HG03135 (cell line): ENCODE results near the gene ZNF584.
A peak's percentile ranks its signal among the peaks of the same experiment; 100 is the strongest.

ENCODE experiments used
- ATAC-seq: cut with Tn5 transposase; IDR thresholded peaks from one replicate; pipeline ENCODE4 v1.9.1; 2021; ENCODE audit warnings: mild to moderate bottlenecking, moderate library complexity; ENCODE audit not compliant: unreplicated experiment

The ZNF584 gene

DNA sequence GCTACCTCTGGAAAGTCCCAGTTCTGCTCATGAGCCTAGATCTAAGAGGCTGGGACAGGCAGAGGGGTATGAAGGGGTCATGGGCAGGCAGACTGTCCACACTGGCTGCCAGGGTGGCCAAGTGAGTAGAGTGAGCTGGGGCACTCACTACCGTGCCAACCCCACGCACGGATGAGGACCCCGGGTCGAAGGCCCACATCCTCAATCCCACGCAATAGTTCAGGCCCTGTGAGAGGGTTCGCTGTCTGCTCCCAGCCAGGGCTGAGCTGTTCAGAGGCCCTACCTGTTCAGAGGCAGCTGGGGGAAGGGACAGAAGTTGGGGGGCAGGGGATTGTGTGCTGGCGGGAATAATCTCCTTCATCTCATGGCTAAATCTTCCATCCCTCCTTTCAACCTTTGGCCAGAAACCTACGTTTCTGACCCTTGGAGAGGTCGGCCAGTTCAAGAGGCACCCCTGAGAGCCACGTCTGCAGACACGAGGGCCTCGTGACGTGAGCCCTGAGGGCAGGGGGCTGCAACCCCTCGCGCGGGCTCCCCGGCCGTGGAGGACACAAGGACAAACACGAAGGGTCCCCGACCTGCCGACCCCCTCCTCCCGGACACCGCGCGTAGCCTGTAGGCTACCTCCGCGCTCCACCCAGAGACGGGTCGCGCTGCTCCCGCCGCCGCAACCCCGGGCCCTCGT, 22.4 kb upstream of the ZNF584 start:
- ATAC-seq: peak; percentile 17

DNA sequence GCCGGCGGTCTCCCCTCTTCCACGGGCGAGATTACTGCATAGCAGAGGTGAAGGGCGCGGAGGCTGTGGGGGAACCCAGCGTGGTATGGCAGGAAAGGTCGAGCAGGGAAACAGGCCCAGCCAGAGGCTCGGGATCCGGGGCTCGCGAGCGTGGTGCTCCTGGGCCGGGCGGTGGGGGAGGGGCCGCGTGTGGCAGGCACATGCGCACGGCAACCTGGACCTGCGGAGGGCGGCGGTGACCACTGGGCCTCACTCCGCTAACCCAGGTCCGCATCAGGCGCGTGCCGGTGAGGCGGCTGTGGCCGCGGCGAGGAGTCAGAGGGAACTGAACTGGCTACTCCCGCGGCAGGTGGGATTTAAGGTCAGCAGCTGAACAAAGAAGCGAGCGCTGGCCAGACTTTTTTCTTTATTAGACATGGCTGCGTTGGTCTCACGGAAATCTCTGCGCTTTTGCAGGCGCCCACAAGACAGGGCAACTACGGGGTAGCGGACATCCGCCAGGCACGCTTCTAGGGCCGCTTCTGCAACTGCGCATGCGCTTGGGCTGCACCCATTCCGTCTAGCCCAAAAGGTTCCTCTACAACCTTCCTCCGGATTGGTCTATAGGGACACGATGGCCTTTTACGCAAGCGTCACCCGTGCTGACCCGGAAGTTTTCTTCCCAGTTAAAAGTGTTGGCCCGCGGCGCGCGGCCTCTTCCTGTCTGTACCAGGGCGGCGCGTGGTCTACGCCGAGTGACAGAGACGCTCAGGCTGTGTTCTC, 21.7 kb upstream of the ZNF584 start, which contains the start of gene RPS5:
Gene RPS5, plus strand, starts transcription at position 694 of the 762 bp plus-strand sequence. CDS start 869 bp downstream, outside the sequence.
- ATAC-seq: peak; percentile 81

DNA sequence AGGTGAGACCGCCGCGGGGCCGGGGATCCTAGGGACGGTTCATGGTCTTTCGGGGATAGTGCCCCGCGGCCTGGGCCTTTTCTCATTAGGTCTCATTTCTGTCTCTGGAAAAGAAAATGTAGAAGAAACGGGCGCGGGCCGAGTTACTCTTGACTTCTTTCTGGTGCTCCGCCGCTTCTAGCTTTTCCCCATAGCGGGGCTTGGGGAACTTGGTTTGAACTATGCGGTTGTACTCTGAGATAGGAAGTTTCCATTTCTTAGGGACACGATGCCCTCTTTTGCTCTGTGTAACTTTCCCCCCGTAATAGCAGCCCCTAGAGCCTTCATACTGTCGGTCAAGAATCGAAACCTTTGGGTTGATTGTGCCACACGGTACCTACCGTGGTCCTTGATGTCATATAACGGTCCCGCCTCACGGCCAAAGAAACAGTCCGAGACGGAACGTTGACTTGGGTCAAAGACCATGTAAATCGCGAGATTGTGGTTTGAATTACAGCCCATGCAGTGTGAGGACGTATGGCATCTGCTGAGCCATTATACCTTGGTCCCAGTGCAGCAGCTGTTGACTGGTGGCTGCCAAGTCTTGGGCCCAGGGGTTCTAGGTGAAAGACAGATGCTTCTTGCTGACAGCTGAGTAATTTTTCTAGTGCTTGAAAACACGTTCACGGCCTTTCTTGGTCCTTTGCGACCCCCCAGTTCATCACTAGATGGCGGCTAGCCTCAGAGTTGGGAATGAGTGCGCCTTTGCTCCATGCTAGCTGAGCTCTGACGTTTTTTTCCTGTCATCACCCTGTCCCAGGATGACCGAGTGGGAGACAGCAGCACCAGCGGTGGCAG, 20.9 kb upstream of the ZNF584 start:
- no peak for ATAC-seq

DNA sequence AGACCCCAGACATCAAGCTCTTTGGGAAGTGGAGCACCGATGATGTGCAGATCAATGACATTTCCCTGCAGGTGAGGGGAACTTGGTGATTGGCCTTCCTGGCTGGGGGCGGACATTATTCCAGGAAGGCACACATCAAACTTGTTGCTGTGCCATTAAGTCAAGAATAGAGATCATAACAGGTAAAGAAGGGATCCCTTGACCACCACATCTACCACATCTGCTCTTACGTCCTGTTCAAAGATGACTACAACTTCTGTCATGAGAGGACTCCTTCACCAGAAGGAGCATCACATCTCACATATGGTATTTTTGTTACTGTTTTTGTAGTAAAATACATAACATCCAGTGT, 20.3 kb upstream of the ZNF584 start:
- ATAC-seq: no peak

DNA sequence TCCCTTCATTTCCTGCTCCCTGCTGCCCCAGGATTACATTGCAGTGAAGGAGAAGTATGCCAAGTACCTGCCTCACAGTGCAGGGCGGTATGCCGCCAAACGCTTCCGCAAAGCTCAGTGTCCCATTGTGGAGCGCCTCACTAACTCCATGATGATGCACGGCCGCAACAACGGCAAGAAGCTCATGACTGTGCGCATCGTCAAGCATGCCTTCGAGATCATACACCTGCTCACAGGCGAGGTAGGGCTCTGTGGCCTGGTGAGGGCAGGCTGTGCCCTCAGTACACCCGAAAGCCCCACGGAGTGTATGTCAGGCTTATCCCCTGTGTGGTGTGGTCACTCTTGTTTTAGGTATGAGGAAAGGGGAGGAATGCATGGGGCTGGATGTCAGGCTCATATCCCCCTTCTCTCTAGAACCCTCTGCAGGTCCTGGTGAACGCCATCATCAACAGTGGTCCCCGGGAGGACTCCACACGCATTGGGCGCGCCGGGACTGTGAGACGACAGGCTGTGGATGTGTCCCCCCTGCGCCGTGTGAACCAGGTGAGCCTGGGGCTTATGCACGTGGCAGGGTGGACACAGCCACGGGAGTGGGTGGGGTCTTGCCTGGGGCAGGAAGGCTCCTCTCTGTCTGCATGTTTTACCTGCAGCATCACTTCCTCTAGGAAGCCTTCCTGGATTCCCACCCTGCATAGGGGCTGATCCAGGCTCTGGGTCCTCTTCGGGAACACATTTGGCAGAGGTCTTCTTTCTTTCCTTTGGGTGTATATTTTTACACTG, 15.3 kb upstream of the ZNF584 start:
- no peak for ATAC-seq

DNA sequence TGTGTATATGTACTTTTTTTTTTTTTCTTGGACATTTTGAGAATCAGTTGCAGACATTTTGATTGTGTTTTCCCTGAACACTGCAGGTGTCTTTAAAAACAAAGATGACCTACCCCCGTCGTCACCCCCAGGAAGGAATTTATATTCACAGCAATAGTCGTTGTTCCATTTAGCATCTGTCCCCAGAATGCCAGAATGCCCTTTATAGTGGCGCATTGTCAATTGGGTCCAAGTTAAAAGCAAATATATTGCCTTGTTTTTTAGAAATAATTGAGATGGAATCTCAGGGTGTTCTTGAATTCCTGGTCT, 14.8 kb upstream of the ZNF584 start:
- no peak for ATAC-seq

DNA sequence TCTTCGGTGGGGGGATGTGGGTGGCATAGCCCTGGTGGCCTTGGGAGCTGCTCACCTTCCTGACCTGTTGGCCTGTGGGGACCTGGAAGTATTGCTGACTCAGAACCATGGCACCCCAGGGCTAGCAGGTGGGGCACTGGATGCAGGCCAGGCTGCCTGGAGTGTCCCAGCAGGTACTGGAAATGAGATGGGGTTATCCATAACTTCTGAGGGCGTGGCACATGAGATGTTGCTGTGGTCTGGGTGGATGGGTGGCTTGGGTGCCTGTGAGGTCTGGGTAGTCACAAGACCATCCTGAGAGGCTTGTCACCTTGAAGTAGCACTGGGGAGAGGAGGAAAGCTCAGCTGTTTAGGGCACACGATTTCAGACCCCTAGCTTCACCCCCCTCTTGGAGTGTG, 13.6 kb upstream of the ZNF584 start:
- ATAC-seq: no peak

DNA sequence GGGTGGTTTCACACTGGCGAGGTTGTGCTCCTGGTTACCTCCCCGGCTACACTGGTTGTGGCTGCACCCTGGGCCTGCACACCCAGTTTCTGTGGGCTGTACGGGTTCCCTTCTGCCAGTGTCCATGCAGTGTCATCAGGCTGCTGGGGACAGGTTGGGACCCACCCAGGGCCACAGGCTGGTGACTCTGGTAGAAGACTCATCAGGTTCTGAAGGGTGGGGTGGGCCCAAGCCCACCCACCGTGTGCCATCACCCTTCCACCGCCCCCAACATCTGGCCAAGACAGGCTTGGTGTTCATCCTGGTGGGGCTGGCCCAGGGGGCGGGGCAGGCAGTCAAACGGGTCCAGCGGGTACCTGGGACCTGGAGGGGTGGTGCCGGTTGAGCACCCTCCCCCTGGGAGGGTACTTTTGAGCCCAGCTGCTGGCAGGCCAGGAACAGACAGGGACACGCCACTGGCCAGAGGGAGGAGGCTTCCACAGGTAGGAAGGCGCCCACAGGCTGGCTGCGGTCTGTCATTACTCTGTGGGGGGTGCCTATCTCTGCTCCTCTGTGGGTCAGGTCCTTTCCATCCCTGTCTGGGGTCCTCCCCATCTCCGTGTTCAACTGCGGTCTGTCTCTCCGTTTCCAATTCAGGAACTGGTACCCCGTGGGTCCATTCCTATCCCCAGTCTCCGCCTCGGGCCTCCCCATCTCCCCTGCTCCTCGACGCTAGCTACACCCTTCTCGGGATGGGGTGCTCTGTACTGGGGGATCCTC, 13.1 kb upstream of the ZNF584 start, which contains the start of gene RNF225:
Gene RNF225, plus strand, starts transcription at position 437 of the 759 bp plus-strand sequence. CDS start 434 bp downstream, outside the sequence.
- no peak for ATAC-seq

DNA sequence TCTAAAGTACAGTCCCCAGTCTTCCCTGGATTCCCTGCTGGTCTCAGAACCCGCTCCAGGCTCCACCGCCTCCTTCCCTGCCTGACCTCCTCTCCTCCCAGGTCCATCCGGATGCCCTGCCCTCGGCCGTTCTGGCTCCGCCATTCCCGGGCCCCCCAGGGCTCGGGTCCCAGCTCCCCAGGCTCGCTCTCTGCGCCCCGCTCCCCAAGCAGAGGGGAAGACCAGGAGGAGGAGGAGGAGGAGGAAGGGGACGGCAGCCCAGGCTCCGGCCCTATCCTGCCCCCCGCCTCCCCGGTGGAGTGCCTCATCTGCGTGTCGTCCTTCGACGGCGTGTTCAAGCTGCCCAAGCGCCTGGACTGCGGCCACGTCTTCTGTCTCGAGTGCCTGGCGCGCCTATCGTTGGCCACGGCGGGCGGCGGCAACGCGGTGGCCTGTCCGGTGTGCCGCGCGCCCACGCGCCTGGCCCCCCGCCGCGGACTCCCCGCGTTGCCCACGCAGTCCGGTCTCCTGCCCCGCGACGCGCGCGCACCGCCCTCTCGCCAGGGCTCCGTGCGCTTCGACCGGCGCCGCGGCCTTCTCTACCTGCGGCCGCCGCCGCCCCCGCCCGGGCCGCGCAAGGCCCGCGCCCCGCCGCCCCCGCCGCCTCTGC, 12.3 kb upstream of the ZNF584 start:
- no peak for ATAC-seq

DNA sequence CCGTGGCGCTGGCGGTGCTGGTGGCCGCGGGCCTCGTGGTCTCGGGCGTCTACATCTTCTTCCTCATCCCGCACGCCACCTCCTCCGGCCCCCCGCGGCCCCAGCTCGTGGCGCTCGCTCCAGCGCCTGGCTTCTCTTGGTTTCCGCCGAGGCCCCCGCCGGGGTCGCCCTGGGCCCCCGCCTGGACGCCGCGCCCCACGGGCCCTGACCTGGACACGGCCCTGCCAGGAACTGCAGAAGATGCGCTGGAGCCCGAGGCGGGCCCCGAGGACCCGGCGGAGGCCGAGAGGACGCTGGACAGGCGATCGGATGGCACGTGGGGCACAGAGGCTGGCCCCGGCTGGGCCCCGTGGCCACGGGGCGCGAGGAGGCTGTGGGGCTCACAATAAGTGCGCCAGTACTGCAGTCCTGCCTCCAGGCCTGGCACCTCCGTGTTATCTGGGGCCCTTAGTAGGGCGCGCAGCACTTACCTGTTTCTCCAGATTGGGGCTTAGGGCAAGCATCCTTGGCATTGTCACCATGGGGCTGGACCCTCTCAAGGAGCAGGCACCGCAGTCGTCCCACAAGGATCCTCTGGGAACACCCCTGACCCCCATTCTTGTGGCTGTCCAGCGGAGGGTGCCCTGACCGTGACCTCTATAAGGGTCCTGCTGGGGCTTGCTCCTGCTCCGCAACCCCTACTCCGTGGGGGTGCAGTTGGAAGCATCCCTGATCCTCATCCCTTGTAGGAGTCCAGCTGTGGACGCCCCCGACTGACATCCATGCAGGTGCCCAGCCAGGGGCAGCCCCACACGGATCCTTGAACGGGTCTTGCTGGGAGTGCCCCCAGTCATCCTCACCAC, 11.5 kb upstream of the ZNF584 start:
- no peak for ATAC-seq

DNA sequence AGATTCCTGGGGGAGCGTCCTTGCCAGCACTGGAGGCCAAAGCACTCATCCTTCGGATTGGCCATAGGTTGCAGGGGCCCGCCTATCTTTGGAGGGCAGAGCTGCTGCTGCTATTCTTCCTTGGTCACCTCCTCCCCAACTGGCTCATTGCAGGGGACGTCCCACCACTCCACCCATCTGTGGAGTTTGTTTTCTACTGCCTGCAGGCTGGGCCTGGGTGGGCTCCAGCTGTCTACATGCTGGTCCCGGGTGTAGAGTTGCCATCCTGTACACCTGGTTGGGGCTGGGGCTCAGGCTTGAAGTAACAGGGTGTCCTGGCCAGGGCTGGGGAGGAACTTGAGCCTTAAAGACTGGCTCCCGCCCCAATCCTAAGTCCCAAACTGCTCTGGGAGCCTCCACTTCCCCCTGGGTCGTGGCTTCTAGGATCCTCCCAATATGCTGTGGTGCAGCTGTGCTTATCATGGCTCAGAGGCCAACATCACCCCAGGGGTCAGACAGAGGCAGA, 10.9 kb upstream of the ZNF584 start:
- no peak for ATAC-seq

DNA sequence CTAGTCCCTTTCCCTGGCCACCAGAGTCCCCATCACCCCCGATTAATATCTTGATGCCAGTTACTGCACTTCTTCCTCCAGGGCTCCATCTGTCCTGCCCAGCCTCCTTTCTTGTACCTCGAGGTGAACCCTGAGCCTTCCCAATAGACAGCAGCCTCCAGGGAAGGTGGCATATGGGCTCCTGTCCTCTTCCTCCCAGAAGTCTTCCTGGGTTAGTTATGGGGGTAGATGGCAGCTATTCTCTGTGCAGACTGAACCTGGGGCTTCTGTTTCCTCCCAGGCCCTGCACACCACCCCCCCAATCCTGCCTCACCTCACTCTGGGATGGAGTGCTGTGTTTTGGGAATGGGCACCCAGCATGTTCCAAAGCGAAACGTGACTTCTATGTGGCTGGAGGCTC, 10.4 kb upstream of the ZNF584 start:
- no peak for ATAC-seq

DNA sequence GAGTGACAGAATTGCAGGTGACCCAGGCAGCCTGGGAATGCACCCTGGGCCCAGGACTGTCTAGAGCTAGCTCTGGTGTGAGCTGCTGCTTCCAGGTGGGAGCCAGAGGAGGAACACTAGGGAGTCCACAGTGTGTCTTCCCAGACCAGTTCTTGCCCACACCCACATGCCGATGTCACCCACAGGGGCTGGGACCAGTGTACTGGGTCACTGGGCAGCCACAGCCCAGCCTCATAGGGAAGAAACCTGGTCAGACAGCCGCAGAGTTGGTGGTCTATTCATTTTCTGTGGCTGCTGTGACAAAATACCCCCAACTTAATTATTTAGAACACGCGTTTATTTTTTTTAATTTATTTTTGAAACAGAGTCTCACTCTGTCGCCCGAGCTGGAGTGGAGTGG, 9.9 kb upstream of the ZNF584 start:
- ATAC-seq: no peak

DNA sequence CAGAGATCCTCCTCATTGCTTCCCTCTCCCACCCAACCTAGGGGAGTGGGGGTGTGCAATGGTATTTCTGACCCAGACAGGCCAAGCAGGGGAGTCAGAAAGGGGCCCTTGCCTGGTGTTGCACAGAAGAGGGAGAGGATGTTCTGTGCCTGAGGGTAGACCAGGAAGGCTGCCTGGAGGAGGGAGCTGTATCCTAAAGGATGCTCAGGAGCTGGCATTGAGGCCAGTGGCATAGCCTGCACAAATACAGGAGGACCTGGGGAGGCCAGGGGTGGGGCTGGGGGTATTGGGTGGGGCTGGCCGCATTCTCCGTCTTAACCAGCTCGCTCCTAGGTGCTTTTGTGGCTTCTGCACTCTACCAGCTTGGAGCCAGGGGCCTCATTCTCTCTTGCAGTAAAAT, 8.5 kb upstream of the ZNF584 start:
- ATAC-seq: no peak

DNA sequence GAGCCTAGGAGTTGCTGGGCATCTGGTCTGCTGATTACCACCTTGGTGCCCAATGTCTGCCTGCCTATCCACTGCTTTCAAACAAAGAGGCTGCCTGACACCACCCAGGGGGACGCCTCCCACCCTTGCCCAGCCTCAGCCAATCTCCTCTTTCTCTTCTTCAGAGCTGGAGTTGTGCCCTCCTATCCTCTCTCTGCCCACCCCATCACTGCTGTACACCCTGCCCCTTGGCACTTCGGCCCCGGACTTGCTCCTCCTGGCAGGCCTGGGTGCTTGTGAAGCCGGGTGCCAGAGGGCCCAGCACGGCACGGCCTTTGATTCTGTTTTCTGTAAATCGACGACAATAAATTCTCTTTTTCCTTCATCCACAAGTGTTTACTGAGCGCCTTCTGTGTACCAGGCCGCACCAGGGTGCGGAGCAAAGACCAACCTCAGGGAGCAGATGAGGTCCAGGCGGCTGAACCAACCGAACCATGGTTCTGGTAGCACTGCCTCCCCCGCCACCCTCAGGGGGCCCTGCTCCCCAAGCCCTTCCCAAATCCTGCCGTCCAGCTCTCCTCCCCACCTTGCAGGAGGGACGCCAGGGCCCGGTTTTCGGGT, 8.0 kb upstream of the ZNF584 start:
- no peak for ATAC-seq

DNA sequence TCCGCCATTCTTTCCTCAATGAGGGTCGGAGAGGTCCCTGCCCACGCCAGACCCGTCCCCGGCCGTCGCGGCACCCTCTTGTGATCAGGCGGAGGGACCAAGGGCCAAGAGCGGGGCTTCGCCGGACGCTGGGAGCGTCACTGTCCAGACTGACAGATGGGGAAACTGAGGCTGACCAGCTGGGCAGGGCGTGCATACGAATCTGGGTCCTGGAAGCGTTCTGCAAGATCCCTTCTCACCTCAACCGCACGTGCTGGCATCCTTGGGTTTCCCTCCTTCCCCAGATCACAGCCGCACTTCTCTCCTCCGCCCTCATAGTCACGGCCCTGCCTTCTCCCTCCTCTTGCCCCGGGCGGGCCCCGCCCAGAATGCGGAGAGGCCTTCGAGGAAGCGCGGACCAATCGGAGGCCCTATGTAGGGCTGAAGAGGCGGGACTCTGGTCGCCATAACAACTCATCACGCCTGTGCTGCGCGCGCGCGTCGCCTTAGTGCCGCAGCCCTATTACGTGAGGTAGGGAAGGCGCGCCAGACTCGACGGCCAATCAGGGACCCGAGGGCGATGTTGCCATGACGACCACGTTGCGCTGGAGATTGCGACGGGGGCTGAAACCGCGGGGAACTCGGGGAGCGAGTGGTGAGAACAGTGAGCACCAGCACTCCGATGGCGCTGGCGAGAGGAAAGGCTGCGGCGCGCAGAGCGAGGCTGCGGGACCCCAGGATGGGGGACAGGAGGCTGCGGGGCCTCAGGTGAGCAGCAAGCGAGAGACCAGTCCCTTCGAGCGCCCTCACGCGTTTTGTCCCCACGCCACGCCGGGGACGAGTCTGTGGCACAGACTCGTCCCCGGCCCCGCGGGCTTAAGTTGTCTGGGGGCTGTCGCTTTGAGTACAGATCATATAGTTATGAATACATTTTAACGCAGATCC, 7.3 kb upstream of the ZNF584 start:
- ATAC-seq: peak; percentile 97

DNA sequence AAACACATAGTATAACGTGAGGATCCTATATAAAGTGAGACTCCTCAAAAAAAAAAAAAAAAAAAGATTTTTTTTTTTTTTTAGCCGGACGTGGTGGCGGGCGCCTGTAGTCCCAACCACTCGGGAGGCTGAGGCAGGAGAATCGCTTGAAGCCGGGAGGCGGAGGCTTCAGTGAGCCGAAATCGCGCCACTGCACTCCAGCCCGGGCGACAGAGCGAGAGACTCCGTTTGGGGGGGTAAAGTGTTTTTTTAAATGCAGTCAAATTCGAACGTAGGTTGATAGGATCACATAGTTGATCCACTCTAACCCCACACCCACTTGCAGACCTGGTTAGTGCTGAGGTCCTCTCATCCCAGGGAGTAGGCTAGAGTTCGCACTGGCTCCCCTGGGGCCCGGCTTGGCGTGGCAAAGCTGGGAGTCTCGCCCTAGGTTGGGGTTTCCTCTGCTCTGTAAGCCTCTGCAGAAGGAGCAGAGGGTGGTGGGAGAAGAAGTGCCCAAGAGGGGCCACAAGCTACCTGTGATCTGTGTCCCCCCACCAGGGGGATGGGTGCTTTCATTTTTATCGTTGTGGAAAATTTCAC, 6.5 kb upstream of the ZNF584 start:
- ATAC-seq: no peak
